GM21576 (cell line): Measurements from ENCODE around the gene CHD5.

Experiments used
- ATAC-seq: cut with Tn5 transposase; IDR thresholded peaks from one replicate; pipeline ENCODE4 v1.9.1; 2021; ENCODE audit warnings: mild to moderate bottlenecking, moderate library complexity; ENCODE audit not compliant: unreplicated experiment

The CHD5 gene

DNA sequence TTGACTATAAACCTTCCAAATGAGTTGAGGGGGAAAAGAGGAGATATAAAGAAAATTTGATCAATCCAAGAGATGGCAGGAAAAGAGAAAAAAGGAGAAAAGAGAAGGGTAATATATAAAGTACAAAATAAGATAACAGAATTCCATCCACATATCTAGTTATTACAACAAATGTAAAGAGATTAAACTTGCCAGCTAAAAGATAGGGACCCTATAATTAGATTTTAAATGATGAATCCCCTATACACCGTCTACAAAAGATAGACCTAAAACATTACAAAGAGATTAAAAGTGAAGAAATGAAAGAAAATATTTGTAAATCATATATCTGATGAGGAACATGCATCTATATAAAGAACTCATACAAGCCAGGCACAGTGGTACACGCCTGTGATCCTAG is 63.1 kb downstream of the CHD5 start:
- no peak for ATAC-seq

- no peak for ATAC-seq
Observed at GRCh38 chr1:6116137-6116536, 64.0 kb downstream of the CHD5 start.

- no peak for ATAC-seq
Observed at GRCh38 chr1:6113745-6114144, 66.4 kb downstream of the CHD5 start.

- ATAC-seq = no peak
Observed at GRCh38 chr1:6113116-6113515, 67.0 kb downstream of the CHD5 start.

GRCh38 chr1:6112690-6113005 is 67.5 kb downstream of the CHD5 start:
- ATAC-seq = no peak

- no peak for ATAC-seq
Observed at GRCh38 chr1:6111991-6112689, 68.0 kb downstream of the CHD5 start.

- no peak for ATAC-seq
Observed at GRCh38 chr1:6111571-6111970, 68.5 kb downstream of the CHD5 start.

DNA sequence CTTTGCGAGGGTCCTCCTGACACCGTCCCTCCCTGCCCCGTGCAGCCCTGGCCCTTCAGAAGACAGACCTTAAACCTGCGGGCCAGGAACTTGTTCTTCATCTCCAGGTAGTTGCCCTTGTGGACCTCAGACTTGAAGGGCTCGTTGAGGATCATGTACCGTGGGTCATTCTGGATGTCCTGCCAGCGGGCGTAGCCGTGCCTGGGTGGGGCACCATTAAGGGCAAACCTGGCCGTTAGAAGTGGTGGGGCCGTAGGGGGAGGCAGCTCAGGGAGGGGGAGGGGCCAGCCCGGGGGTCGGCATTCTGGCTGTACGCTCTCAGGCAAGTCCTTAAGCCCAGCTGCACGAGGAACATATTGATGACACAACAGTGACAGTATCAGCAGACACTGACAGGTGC is 69.8 kb downstream of the CHD5 start:
- ATAC-seq = no peak

DNA sequence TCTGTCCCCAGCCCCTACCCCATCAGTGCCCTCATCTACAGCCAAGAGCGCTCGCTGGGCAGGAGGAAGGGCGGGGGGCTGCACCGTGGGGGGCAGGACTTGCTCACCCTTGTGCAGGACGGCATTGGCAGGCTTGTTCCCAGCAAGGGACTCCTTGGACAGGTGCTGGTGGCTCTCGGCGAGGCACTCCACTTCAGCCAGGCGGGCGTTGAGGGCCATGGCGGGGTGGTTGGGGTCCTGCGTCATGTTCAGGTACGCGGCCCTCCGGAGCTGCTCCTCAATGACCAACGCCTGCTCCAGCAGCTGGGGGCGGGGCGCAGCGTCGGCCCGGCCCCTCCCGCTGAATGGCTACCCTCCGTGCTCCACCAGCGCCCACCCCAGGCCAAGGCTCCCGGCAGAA is 70.4 kb downstream of the CHD5 start:
- no peak for ATAC-seq

GRCh38 chr1:6108937-6109614 is 71.0 kb downstream of the CHD5 start:
- ATAC-seq = no peak

- ATAC-seq = no peak
Observed at GRCh38 chr1:6108476-6108875, 71.6 kb downstream of the CHD5 start.

DNA sequence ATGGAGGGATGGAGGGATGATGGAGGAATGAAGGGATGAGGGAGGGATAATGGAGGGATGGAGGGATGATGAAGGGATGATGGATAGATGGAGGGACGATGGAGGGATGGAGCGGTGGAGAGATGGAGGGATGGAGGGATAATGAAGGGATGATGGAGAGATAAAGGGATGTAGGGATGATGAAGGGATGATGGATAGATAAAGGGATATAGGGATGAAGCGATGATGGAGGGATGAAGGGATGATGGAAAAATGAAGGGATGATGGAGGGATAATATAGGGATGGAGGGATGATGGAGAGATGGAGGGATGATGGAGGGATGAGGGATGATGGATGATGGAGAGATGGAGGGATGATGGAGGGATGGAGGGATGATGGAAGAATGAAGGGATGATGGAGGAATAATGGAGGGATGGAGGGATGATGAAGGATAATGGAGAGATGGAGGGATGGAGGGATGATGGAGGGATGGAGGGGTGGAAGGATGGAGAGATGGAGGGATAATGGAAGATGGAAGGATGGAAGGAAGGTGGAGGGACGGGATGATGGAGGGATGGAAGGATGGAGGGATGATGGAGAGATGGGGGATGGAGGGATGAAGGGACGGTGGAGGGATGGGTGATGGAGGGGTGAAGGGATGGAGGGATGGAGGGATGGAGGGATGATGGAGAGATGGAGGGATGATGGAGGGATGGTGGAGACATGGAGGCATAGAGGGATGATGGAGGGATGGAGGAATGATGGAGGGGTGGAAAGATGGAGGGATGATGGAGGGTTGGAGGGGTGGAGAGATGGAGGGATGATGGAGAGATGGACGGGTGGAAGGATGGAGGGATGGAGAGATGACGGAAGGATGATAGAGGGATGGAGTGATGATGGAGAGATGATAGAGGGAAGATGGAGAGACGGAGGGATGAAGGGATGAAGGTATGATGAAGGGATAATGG is 72.4 kb downstream of the CHD5 start:
- ATAC-seq = no peak

GRCh38 chr1:6106977-6107376 is 73.1 kb downstream of the CHD5 start:
- ATAC-seq = no peak

DNA sequence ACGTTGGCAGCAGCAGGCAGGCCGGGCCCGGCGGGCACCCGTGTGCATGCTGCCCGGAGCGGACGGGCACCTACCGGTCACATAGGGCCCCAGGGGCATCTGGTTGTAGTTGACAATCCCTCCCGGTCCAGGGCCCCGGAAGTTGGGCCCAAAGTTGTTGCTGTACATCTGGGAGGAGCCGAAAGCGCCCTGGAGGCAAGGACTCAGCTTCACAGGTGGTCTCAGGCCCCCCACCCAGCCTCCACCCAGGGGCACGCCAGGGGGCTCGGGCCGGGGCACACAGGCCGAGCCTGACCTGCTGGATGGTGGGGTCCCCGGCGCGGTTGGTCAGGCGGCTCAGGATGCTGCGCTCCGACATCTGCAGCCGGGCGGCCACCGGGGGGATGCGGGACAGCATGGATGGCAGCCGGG is 73.8 kb downstream of the CHD5 start:
- no peak for ATAC-seq

GRCh38 chr1:6105763-6106162 is 74.4 kb downstream of the CHD5 start:
- ATAC-seq = no peak

DNA sequence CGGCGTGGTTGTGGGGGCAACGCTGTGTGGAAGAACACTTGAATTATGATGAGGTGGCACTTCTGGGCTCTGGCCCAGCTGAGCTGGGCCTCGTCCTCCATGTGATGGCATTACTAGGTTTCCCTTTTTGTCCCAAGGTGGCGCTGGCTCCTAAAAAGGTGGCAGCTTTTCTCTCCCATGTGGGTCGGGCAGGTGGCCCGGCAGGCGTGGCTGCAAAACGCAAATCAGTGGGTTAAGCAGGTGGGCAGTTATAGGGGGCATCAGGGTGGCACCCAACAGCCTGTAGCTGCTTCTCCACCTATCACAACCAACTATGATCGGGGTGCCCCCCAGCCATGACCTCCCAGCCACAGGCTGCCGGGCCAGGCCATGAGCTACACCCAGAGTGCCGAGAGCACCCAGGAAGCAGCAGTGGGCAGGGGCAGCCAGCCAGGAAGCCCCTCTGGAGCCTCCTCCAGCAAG is 74.9 kb downstream of the CHD5 start:
- no peak for ATAC-seq

DNA sequence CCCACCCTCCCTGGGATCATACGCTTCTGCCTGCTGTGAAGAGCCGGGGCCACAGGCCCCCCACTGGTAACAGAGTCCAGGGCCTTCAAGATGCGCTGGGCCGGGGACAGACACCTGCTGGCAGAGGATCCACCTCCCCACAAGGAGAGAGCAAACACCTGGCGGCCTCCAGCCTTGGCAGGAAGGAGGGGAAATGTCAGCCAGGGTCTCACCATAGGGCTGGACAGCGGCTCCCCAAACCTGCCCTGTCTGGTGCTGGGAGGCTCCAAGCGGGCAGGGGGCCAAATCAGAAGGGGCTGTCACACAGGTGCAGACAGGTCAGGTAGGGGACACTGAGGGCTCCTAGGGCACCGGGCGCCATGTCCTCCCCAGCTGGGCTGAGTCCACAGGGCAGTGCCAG is 75.5 kb downstream of the CHD5 start:
- no peak for ATAC-seq

DNA sequence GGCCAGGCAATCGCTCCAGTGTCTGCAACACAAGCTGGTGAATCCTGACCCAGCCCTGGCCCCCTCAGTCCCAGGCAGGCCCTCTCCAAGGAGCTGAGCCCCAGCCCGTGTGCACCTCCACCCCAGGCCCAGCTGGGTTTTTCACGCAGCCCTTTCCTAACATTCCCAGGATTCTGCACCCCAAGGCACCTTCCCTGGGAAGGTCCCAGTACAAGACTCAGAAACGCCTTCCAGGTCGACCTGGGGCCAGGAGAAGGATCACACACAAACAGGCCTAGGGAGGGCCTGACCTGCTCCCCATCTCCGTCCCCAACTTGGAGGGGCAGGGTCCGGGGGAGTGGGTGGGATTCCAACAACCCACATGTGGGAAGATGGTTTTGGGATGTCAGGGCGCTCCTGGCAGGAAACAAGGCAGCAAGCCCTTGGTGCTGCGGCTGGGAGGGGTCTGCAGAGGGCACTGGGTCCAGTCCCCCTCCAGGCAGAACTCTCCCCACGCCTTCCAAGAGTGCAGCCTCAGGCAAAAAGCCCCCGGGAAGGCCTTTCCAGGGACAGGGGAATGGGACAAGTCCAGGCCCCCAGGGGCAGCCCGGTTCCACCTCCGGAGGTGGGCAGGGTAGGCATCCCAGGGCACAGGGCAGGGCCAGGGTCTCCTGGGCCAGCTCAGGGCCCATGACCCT is 76.1 kb downstream of the CHD5 start:
- no peak for ATAC-seq

GRCh38 chr1:6103111-6103853 is 76.8 kb downstream of the CHD5 start:
- no peak for ATAC-seq

- no peak for ATAC-seq
Observed at GRCh38 chr1:6102532-6102845, 77.6 kb downstream of the CHD5 start.
